ENCODE results near the gene WWOX. TPM values are rescaled to one million over a fixed set of nuclear protein-coding genes. Genes with fewer than 3 reads are reported as not detected.

The WWOX gene
- total and polyA plus RNA-seq, 3 experiments from 2014 or later: 17.2 to 18.6 (median 18.2) TPM

DNA sequence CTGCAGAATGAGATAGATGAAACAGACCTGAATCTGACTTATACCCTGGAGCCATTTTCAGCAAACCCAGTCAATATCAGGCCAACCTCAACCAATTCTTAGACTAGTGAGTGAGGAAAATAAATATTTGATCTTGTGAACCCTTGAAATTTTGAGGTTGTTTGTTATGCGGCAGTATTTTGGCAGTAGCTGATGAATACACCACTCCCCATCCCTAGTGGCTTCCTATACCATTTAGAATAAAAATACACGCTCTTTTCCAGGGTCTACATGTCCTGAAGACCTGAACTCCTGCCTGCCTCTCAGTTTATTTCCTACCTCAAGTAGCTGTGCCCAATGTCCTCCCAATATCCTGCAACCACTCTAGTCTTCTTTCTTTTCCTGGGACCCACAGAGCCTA, 647.3 kb downstream of the WWOX start:
- no peak for DNase-seq
- no peak overlapping the region for H3K4me3 Mint-ChIP-seq
- Histone ChIP-seq H3K36me3 (ENCODE audit: insufficient read depth, low read length) (no peaks in the 10 kb centered on the region), H3K4me1 (ENCODE audit: insufficient read depth, low read length) (peaks cover 52% of the 10 kb centered on the region), H3K9me3 (ENCODE audit: low read length) (no peaks in the 10 kb centered on the region), H3K4me3 (ENCODE audit: low read length) (no peak overlapping the region), H3K27me3 (ENCODE audit: insufficient read depth, low read length, poor library complexity, severe bottlenecking) (no peaks in the 10 kb centered on the region), H3K27ac (ENCODE audit: low read depth, low read length) (no peak overlapping the region)
- H3K9me3 Mint-ChIP-seq: no peaks in the 10 kb centered on the region
- H3K27me3 Mint-ChIP-seq: peaks cover 0 to 1% of the 10 kb centered on the region in 2 donors
- peaks cover 78 to 96% (median 96%) of the 10 kb centered on the region in 3 donors for H3K4me1 Mint-ChIP-seq
- POLR2A ChIA-PET: no interaction called here
- peak overlapping the region in 3 of 8 donors; percentile 46 to 66 (median 64) for H3K27ac Mint-ChIP-seq
- H3K36me3 Mint-ChIP-seq: peaks cover 0 to 5% (median 0%) of the 10 kb centered on the region in 3 donors
- CTCF ChIA-PET: interaction anchor here (1.3 to 2.7 kb wide), 3 partner anchors 10 to 856 kb away, joined by 3 to 10 read pairs (median 4); no protein-coding TSS in a partner anchor

DNA sequence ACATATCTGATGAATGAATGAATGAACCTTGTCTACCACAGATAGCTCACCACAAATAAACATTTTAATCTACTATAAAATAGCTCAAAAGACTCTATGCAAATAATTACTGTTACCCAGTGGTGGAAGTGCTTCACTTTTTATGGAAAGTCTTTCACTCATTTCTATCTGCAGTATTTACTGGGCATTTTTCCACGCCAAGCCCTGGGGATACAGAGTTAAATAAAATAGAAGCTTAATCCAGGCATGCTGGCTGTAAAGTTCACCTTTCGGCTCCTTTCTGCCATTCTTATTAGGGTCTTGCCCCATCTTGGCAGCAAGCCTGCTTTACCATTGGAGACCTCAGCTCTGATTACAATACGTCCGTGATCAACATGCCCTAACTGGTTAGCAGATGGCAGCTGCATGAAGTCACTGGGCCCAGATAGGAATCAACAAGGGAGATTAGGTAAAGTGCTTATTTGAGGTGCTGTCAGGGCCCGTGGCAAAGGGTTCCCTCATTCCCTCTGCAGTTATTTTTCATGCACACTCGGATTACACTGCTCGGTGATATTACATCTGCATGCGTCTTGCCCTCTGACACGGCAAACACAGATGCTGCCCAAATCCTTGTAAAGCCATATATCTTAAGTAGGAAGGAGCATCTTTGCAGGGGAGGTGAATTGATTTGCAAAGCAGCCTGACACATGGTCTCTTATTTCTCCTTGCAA, 648.9 kb downstream of the WWOX start:
- no peak for DNase-seq
- peaks cover 45% of the 10 kb centered on the region for H3K4me1 ChIP-seq (ENCODE audit: insufficient read depth, low read length)
- H3K36me3 ChIP-seq (ENCODE audit: insufficient read depth, low read length): no peaks in the 10 kb centered on the region
- peaks cover 0 to 5% (median 0%) of the 10 kb centered on the region in 3 donors for H3K36me3 Mint-ChIP-seq
- no peak overlapping the region for H3K4me3 ChIP-seq (ENCODE audit: low read length)
- H3K9me3 Mint-ChIP-seq: no peaks in the 10 kb centered on the region
- H3K27ac ChIP-seq (ENCODE audit: low read depth, low read length): no peak overlapping the region
- H3K27ac Mint-ChIP-seq: peak overlapping the region in 1 of 8 donors; percentile 80
- H3K27me3 ChIP-seq (ENCODE audit: insufficient read depth, low read length, poor library complexity, severe bottlenecking): no peaks in the 10 kb centered on the region
- peaks cover 68 to 96% (median 90%) of the 10 kb centered on the region in 3 donors for H3K4me1 Mint-ChIP-seq
- ChIA-PET POLR2A (interaction anchor here (0.9 kb wide), 1 partner anchor 20 kb away, joined by 3 read pairs; no protein-coding TSS in a partner anchor), CTCF (interaction anchor here (0.8 to 1.9 kb wide), 3 partner anchors 22 to 854 kb away, joined by 4 read pairs; no protein-coding TSS in a partner anchor)
- H3K9me3 ChIP-seq (ENCODE audit: low read length): no peaks in the 10 kb centered on the region
- H3K27me3 Mint-ChIP-seq: peaks cover 0 to 1% of the 10 kb centered on the region in 2 donors
- H3K4me3 Mint-ChIP-seq: peak overlapping the region in 5 of 7 donors; percentile 19 to 87 (median 81)

DNA sequence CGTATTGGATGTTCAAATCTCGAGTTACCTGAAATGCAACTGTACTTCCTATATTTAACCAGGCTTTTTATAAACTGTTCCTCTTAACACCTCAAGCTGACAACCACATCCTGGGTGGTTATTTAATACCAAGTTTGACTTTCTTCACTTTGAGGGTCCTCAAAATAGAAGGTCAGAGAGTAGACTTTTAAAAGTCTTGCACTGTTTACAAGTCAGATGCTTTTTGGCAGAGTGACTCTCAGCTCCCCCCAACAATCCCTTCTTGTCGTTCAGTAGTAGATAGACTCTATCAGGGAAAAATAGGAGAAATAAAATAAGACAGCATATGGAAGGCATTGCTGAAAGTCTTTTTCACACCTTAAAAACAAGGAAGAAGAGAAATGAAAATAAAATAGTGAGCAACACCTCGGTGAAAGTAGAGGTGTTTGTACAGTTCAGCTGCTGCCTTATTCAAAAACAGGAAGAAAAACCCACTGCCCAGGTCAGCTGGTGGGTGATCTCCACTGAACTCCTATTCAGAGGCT, 650.4 kb downstream of the WWOX start:
- Mint-ChIP-seq H3K27me3 (peaks cover 0 to 1% of the 10 kb centered on the region in 2 donors), H3K27ac (peak overlapping the region; percentile 23 to 95 (median 85)), H3K4me3 (peak overlapping the region; percentile 79 to 87 (median 82)), H3K9me3 (no peaks in the 10 kb centered on the region), H3K36me3 (peaks cover 0 to 7% (median 0%) of the 10 kb centered on the region in 3 donors), H3K4me1 (peaks cover 64 to 89% (median 77%) of the 10 kb centered on the region in 3 donors)
- CTCF ChIA-PET: interaction anchor here (0.9 to 2.7 kb wide), 5 partner anchors 10 to 851 kb away, joined by 3 to 24 read pairs (median 5); partner anchors contain the start of gene MAF
- peaks cover 37% of the 10 kb centered on the region for H3K4me1 ChIP-seq (ENCODE audit: insufficient read depth, low read length)
- DNase-seq: peak in 2 of 5 donors; percentile 4 to 61
- peak overlapping the region; percentile 51 for H3K4me3 ChIP-seq (ENCODE audit: low read length)
- no peaks in the 10 kb centered on the region for H3K9me3 ChIP-seq (ENCODE audit: low read length)
- peak overlapping the region; percentile 25 for H3K27ac ChIP-seq (ENCODE audit: low read depth, low read length)
- POLR2A ChIA-PET: interaction anchor here (0.9 kb wide), 1 partner anchor 851 kb away, joined by 4 read pairs; the partner anchor contains the start of gene MAF
- no peaks in the 10 kb centered on the region for H3K36me3 ChIP-seq (ENCODE audit: insufficient read depth, low read length)
- H3K27me3 ChIP-seq (ENCODE audit: insufficient read depth, low read length, poor library complexity, severe bottlenecking): no peaks in the 10 kb centered on the region

DNA sequence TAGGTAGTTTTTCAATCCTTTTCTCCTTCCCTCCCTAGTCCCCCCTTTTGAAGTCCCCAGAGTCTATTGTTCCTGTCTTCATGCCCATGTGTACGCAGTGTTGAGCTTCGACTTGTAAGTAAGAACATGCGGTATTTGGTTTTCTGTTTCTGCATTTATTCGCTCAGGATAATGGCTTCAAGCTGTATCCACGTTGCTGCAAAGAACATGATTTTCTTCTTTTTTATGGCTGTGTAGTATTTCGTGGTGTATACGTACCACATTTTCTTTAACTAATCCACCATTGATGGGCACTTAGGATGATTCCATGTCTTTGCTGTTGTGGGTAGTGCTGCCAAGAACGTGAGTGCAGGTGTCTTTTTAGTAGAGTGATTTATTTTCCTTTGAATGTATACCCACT, 651.2 kb downstream of the WWOX start:
- CTCF ChIA-PET: interaction anchor here (1.1 to 2.7 kb wide), 3 partner anchors 11 to 45 kb away, joined by 3 to 24 read pairs (median 8); no protein-coding TSS in a partner anchor
- Mint-ChIP-seq H3K4me3 (peak overlapping the region; percentile 79 to 87 (median 82)), H3K27ac (peak overlapping the region in 7 of 8 donors; percentile 23 to 95 (median 88)), H3K4me1 (peaks cover 59 to 81% (median 69%) of the 10 kb centered on the region in 3 donors), H3K9me3 (no peaks in the 10 kb centered on the region), H3K27me3 (peaks cover 0 to 1% of the 10 kb centered on the region in 2 donors), H3K36me3 (peaks cover 0 to 8% (median 0%) of the 10 kb centered on the region in 3 donors)
- Histone ChIP-seq H3K4me3 (ENCODE audit: low read length) (no peak overlapping the region), H3K36me3 (ENCODE audit: insufficient read depth, low read length) (no peaks in the 10 kb centered on the region), H3K4me1 (ENCODE audit: insufficient read depth, low read length) (peaks cover 37% of the 10 kb centered on the region), H3K9me3 (ENCODE audit: low read length) (no peaks in the 10 kb centered on the region), H3K27me3 (ENCODE audit: insufficient read depth, low read length, poor library complexity, severe bottlenecking) (no peaks in the 10 kb centered on the region), H3K27ac (ENCODE audit: low read depth, low read length) (no peak overlapping the region)
- POLR2A ChIA-PET: interaction anchor here (0.9 kb wide), 1 partner anchor 850 kb away, joined by 4 read pairs; the partner anchor contains the start of gene MAF
- no peak for DNase-seq

DNA sequence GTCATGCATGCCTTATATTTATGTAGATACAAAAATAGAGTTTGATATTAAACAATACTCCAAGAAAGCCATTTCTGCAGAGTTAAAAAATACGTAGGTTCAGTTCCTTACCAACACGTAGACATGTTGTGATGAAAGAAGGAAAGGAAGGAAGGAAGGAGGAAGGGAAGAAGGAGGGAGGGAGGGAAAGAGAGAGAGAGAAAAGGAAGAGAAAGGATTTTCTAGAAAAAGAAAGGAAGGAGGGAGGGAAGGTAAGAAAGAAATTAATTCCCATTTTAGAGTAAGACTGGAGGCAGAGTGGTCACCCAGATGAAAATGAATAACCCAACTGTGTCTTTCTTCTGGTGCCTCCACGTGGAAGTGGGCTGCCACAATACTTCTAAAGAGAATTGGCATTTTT, 652.1 kb downstream of the WWOX start:
- H3K9me3 Mint-ChIP-seq: no peaks in the 10 kb centered on the region
- peaks cover 57 to 74% (median 61%) of the 10 kb centered on the region in 3 donors for H3K4me1 Mint-ChIP-seq
- no peak overlapping the region for H3K4me3 ChIP-seq (ENCODE audit: low read length)

DNA sequence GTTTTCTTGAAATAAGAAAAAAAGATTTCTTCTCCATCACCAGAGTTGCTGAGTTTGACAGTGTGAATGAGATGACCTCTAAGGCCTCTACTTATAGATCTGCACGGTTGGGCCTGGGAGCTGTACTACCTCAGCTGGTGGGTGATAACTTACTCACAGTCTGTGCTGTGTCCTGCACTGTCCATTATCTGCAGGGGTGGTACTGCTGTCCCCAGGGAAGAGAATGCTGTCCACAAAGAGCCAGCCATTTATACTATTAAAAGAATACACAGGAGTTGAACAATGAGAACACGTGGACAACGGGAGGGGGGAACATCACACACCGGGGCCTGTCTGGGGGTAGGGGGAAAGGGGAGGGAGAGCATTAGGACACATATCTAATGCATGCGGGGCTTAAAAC, 655.3 kb downstream of the WWOX start:
- H3K36me3 Mint-ChIP-seq: peaks cover 1 to 11% (median 4%) of the 10 kb centered on the region in 3 donors
- no peak overlapping the region for H3K4me3 Mint-ChIP-seq

More for the DNA sequence above, 652.1 kb downstream of the WWOX start:
- ChIA-PET POLR2A (no interaction called here), CTCF (interaction anchor here (2.7 kb wide), 1 partner anchor 18 kb away, joined by 24 read pairs; no protein-coding TSS in a partner anchor)
- no peaks in the 10 kb centered on the region for H3K9me3 ChIP-seq (ENCODE audit: low read length)
- H3K27ac Mint-ChIP-seq: peak overlapping the region in 6 of 8 donors; percentile 30 to 54 (median 43)
- no peaks in the 10 kb centered on the region for H3K36me3 ChIP-seq (ENCODE audit: insufficient read depth, low read length)
- H3K36me3 Mint-ChIP-seq: peaks cover 0 to 14% (median 1%) of the 10 kb centered on the region in 3 donors
- peaks cover 37% of the 10 kb centered on the region for H3K4me1 ChIP-seq (ENCODE audit: insufficient read depth, low read length)
- no peak overlapping the region for H3K27ac ChIP-seq (ENCODE audit: low read depth, low read length)
- no peaks in the 10 kb centered on the region for H3K27me3 ChIP-seq (ENCODE audit: insufficient read depth, low read length, poor library complexity, severe bottlenecking)
- no peak for DNase-seq
- peak overlapping the region in 5 of 7 donors; percentile 10 to 67 (median 50) for H3K4me3 Mint-ChIP-seq
- peaks cover 0 to 1% of the 10 kb centered on the region in 2 donors for H3K27me3 Mint-ChIP-seq

DNA sequence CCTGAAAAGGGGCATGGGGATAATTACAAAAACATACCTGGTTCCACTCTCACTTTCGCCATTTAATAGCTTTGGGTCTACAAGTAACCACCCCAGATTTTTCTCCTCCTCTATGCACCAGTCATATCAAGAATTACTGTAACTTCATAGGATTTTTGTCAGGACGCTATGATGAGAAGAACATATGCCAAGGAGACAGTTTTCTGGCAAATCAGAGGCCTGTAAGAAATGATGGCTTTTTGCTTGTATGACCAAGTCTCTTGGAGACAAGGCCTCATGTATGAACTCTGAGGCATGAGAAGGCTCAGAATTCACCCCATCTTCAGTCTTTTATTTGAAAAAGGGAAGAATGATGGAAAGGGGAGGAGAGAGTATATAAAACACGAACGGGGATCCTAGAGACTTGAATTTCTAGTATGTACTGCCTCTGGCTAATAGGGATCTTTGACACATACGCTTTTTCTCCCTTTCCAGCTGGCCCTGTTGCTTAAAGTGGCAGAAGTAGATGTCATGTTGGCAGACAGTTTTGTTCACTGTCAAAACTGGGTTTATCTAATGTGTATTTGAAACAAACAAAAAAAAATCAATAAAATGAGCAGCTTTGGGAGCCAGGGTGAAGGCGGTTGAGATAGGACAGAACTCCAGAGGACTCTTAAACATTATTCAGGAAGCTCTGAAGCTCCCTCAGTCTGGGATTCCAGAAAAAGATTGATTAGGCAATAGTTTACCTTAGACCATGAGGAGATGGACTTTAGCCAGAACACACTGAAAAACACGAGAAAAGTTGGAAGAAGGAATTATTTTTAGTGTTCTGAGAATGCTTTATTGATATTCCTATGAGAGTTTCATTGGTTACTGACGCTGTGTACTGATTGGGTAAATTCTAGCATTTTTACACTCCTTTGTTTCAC, 656.6 kb downstream of the WWOX start:
- H3K4me3 Mint-ChIP-seq: no peak overlapping the region
- H3K4me1 Mint-ChIP-seq: peaks cover 18 to 38% (median 23%) of the 10 kb centered on the region in 3 donors
- H3K36me3 Mint-ChIP-seq: peaks cover 1 to 11% (median 4%) of the 10 kb centered on the region in 3 donors
- no peak overlapping the region for H3K4me3 ChIP-seq (ENCODE audit: low read length)
- peak overlapping the region in 1 of 8 donors; percentile 46 for H3K27ac Mint-ChIP-seq
- DNase-seq: no peak
- no peaks in the 10 kb centered on the region for H3K9me3 Mint-ChIP-seq
- no peaks in the 10 kb centered on the region for H3K9me3 ChIP-seq (ENCODE audit: low read length)
- no peaks in the 10 kb centered on the region for H3K27me3 ChIP-seq (ENCODE audit: insufficient read depth, low read length, poor library complexity, severe bottlenecking)
- H3K4me1 ChIP-seq (ENCODE audit: insufficient read depth, low read length): peaks cover 11% of the 10 kb centered on the region
- H3K36me3 ChIP-seq (ENCODE audit: insufficient read depth, low read length): no peaks in the 10 kb centered on the region
- no peak overlapping the region for H3K27ac ChIP-seq (ENCODE audit: low read depth, low read length)
- no peaks in the 10 kb centered on the region for H3K27me3 Mint-ChIP-seq
- POLR2A ChIA-PET: no interaction called here
- CTCF ChIA-PET: no interaction called here

More for the DNA sequence above, 655.3 kb downstream of the WWOX start:
- H3K27me3 ChIP-seq (ENCODE audit: insufficient read depth, low read length, poor library complexity, severe bottlenecking): no peaks in the 10 kb centered on the region
- no peaks in the 10 kb centered on the region for H3K9me3 ChIP-seq (ENCODE audit: low read length)
- no peaks in the 10 kb centered on the region for H3K36me3 ChIP-seq (ENCODE audit: insufficient read depth, low read length)
- ChIA-PET POLR2A (no interaction called here), CTCF (no interaction called here)
- H3K4me1 ChIP-seq (ENCODE audit: insufficient read depth, low read length): peaks cover 24% of the 10 kb centered on the region
- H3K9me3 Mint-ChIP-seq: no peaks in the 10 kb centered on the region
- H3K4me3 ChIP-seq (ENCODE audit: low read length): no peak overlapping the region
- no peaks in the 10 kb centered on the region for H3K27me3 Mint-ChIP-seq
- no peak for DNase-seq
- peaks cover 31 to 51% (median 36%) of the 10 kb centered on the region in 3 donors for H3K4me1 Mint-ChIP-seq
- no peak overlapping the region for H3K27ac Mint-ChIP-seq
- no peak overlapping the region for H3K27ac ChIP-seq (ENCODE audit: low read depth, low read length)
